GM23338 (cell line): ENCODE results near the gene AGXT. TPM values are rescaled to one million over a fixed set of nuclear protein-coding genes. Genes with fewer than 3 reads are reported as not detected.

ENCODE experiments used
- ATAC-seq: fragments of 200-7000 bp; cut with Tn5 transposase; 3 replicates; pipeline ENCODE4 v1.9.1; 2020
- DNase-seq: peaks from one replicate; pipeline ENCODE4 v3.0.0-alpha.2; 2015; ENCODE audit warnings: low spot score
- H2AFZ ChIP-seq: fragments of 200-600 bp; sonication (generic); 2 replicates; pipeline ENCODE4 v1.8.0; 2016; ENCODE audit warnings: antibody characterized with exemption, mild to moderate bottlenecking, moderate library complexity
- H3F3A ChIP-seq: fragments of 200-600 bp; sonication (generic); replicated peaks from 2 replicates; pipeline ENCODE4 v1.8.0; 2017; ENCODE audit warnings: antibody characterized with exemption, mixed run types, low read depth
- H3K27ac ChIP-seq: fragments of 200-600 bp; sonication (generic); 2 replicates; pipeline ENCODE4 v1.6.1; 2016; ENCODE audit warnings: low read depth
- H3K27me3 ChIP-seq: fragments of 200-600 bp; sonication (generic); 2 replicates; pipeline ENCODE4 v1.8.0; 2016; ENCODE audit warnings: mild to moderate bottlenecking, mixed run types, moderate library complexity; ENCODE audit not compliant: insufficient read depth
- H3K36me3 ChIP-seq: fragments of 200-600 bp; sonication (generic); 2 replicates; pipeline ENCODE4 v1.8.0; 2016; ENCODE audit warnings: mild to moderate bottlenecking; ENCODE audit not compliant: insufficient read depth
- H3K4me1 ChIP-seq: fragments of 200-600 bp; sonication (generic); 2 replicates; pipeline ENCODE4 v1.8.0; 2016; ENCODE audit warnings: mild to moderate bottlenecking, moderate library complexity; ENCODE audit not compliant: insufficient read depth
- H3K4me2 ChIP-seq: fragments of 200-600 bp; sonication (generic); 2 replicates; pipeline ENCODE4 v1.7.1; 2017; ENCODE audit warnings: mixed run types
- H3K4me3 ChIP-seq: fragments of 200-600 bp; sonication (generic); 2 replicates; pipeline ENCODE4 v1.6.1; 2016; ENCODE audit warnings: mixed run types
- H3K79me2 ChIP-seq: fragments of 200-600 bp; sonication (generic); replicated peaks from 2 replicates; pipeline ENCODE4 v1.8.0; 2017; ENCODE audit warnings: mild to moderate bottlenecking; ENCODE audit not compliant: insufficient read depth
- H3K9me2 ChIP-seq: fragments of 200-600 bp; sonication (generic); 2 replicates; pipeline ENCODE4 v1.8.0; 2017; ENCODE audit not compliant: insufficient read depth
- H4K20me1 ChIP-seq: fragments of 200-600 bp; sonication (generic); replicated peaks from 2 replicates; pipeline ENCODE4 v1.8.0; 2017; ENCODE audit warnings: mild to moderate bottlenecking; ENCODE audit not compliant: insufficient read depth
- H3K27ac Mint-ChIP-seq: 2 replicates; pipeline ENCODE4 v1.8.0; 2020; ENCODE audit warnings: inconsistent platforms, mild to moderate bottlenecking, moderate library complexity, mixed read lengths
- H3K27me3 Mint-ChIP-seq: 3 replicates; pipeline ENCODE4 v1.8.0; 2022; ENCODE audit warnings: low read depth, mild to moderate bottlenecking, moderate library complexity, mixed read lengths, inconsistent platforms; ENCODE audit not compliant: insufficient read depth, poor library complexity
- H3K36me3 Mint-ChIP-seq: 3 replicates; pipeline ENCODE4 v1.8.0; 2021; ENCODE audit warnings: low read depth, mild to moderate bottlenecking, inconsistent platforms, moderate library complexity, mixed read lengths
- H3K4me1 Mint-ChIP-seq: 3 replicates; pipeline ENCODE4 v1.8.0; 2020; ENCODE audit warnings: mild to moderate bottlenecking, inconsistent platforms, mixed read lengths
- H3K4me3 Mint-ChIP-seq: 3 replicates; pipeline ENCODE4 v1.8.0; 2021; ENCODE audit warnings: moderate library complexity, mild to moderate bottlenecking, inconsistent platforms, mixed read lengths
- H3K9me3 Mint-ChIP-seq: 3 replicates; pipeline ENCODE4 v1.8.0; 2020; ENCODE audit warnings: moderate library complexity, mild to moderate bottlenecking, inconsistent platforms, mixed read lengths
- EZH2 ChIP-seq: fragments of 200-600 bp; sonication (generic); IDR thresholded peaks from one replicate; pipeline ENCODE4 v1.8.0; 2017; ENCODE audit warnings: antibody characterized with exemption, mild to moderate bottlenecking, low read depth; ENCODE audit not compliant: unreplicated experiment
- EZH2phosphoT487 ChIP-seq: fragments of 200-600 bp; sonication (generic); IDR thresholded peaks from one replicate; pipeline ENCODE4 v1.8.1; 2018; ENCODE audit warnings: antibody characterized with exemption; ENCODE audit not compliant: unreplicated experiment
- JUNB ChIP-seq: IDR thresholded peaks from one replicate; pipeline ENCODE4 v1.6.1; 2016; ENCODE audit warnings: antibody characterized with exemption; ENCODE audit not compliant: unreplicated experiment
- NANOG ChIP-seq: IDR thresholded peaks from 2 replicates; pipeline ENCODE4 v1.6.1; 2016; ENCODE audit warnings: antibody characterized with exemption, borderline replicate concordance
- POLR2AphosphoS5 ChIP-seq: IDR thresholded peaks from 2 replicates; pipeline ENCODE4 v1.6.1; 2016; ENCODE audit warnings: antibody characterized with exemption, low read depth
- STAT1 ChIP-seq: IDR thresholded peaks from one replicate; pipeline ENCODE4 v1.6.1; 2016; ENCODE audit warnings: antibody characterized with exemption; ENCODE audit not compliant: unreplicated experiment
- ZNF114 ChIP-seq: fragments of 250-450 bp; sonication (Bioruptor Pico); IDR thresholded peaks from 2 replicates; pipeline ENCODE4 v1.5.0; 2020; ENCODE audit warnings: mild to moderate bottlenecking, moderate library complexity
- polyA plus RNA-seq: library from polyadenylated mRNA; unstranded; fragments of >200 nt; fragmentation: Nextera tagmentation; extraction: Ambion mirVana; gene quantifications from 2 replicates; pipeline ENCODE4 v1.2.1, GENCODE V29; 2016
- total RNA-seq: library from RNA; depleted of rRNA; stranded (reverse); fragments of >200 nt; shearing (Covaris generic); gene quantifications from 2 replicates; pipeline ENCODE4 v1.2.3, GENCODE V29; 2014
- TF ChIP-seq, protein P1 (sequence below), 2 experiments: fragments of 200-600 bp in 1 of 2; sonication (generic) in 1 of 2; conservative IDR thresholded peaks; 2 replicates each; pipeline versions ENCODE4 v1.5.1 to v1.6.1; 2016 to 2017; ENCODE audit warnings: antibody characterized with exemption in 2 of 2, low read depth in 2 of 2, mild to moderate bottlenecking in 2 of 2, moderate library complexity in 1 of 2
- TF ChIP-seq, protein P2 (sequence below): IDR thresholded peaks from 2 replicates; pipeline ENCODE4 v1.6.1; 2016; ENCODE audit warnings: antibody characterized with exemption
- TF ChIP-seq, protein P3 (sequence below): fragments of 250-450 bp; sonication (Bioruptor Pico); IDR thresholded peaks from 2 replicates; pipeline ENCODE4 v1.5.0; 2020; ENCODE audit warnings: mild to moderate bottlenecking, moderate library complexity
- TF ChIP-seq, protein P4 (sequence below): IDR thresholded peaks from one replicate; pipeline ENCODE4 v1.6.1; 2018; ENCODE audit warnings: antibody characterized with exemption; ENCODE audit not compliant: unreplicated experiment

AGXT gene
- total and polyA plus RNA-seq, 2 experiments from 2014 or later = not detected

DNA sequence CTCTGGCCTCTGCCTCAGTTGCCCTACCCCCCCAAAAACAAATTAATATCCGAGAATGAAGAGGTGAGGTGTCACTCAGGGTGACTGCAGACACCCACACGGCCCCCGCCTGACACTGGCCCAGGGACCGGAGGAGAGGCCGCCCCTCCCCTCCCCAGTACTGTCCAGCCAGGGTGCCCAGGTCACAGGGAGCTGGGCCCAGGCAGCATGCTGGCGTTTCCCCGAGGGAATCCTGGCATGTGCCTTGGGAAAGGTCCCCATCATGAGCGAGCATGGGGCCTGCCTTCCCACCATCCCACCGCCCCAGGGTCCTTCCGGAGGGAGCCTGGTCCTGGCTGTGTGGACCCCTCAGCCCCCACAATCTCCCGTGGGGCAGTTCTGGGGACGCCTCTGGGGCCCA is 24.3 kb downstream of the AGXT start:
- Histone ChIP-seq H3K27me3 (no peaks in the 10 kb centered on the region), H3K27ac (no peak overlapping the region), H3K36me3 (no peaks in the 10 kb centered on the region), H3K79me2 (no peaks in the 10 kb centered on the region), H3K4me1 (no peaks in the 10 kb centered on the region), H2AFZ (no peak overlapping the region), H3K9me2 (no peaks in the 10 kb centered on the region), H3K4me3 (no peak overlapping the region), H4K20me1 (no peaks in the 10 kb centered on the region), H3K4me2 (no peak overlapping the region), H3F3A (no peaks in the 10 kb centered on the region)
- DNase-seq = no peak
- Mint-ChIP-seq H3K9me3 (no peaks in the 10 kb centered on the region), H3K27me3 (peaks cover 3% of the 10 kb centered on the region), H3K4me1 (no peaks in the 10 kb centered on the region), H3K27ac (no peak overlapping the region), H3K36me3 (no peaks in the 10 kb centered on the region), H3K4me3 (no peak overlapping the region)
- no peak for ATAC-seq
- TF ChIP-seq NANOG = no peak
- TF ChIP-seq EZH2phosphoT487 = no peak
- no peak for TF ChIP-seq EZH2
- no peak for TF ChIP-seq POLR2AphosphoS5
- TF ChIP-seq, protein P1, sequence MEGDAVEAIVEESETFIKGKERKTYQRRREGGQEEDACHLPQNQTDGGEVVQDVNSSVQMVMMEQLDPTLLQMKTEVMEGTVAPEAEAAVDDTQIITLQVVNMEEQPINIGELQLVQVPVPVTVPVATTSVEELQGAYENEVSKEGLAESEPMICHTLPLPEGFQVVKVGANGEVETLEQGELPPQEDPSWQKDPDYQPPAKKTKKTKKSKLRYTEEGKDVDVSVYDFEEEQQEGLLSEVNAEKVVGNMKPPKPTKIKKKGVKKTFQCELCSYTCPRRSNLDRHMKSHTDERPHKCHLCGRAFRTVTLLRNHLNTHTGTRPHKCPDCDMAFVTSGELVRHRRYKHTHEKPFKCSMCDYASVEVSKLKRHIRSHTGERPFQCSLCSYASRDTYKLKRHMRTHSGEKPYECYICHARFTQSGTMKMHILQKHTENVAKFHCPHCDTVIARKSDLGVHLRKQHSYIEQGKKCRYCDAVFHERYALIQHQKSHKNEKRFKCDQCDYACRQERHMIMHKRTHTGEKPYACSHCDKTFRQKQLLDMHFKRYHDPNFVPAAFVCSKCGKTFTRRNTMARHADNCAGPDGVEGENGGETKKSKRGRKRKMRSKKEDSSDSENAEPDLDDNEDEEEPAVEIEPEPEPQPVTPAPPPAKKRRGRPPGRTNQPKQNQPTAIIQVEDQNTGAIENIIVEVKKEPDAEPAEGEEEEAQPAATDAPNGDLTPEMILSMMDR (conservative IDR thresholded peaks at IDR 0.05; ENCODE audit: low read depth in 2 of 2) = no peak
- TF ChIP-seq STAT1 = no peak
- no peak for TF ChIP-seq ZNF114
- TF ChIP-seq, protein P2, sequence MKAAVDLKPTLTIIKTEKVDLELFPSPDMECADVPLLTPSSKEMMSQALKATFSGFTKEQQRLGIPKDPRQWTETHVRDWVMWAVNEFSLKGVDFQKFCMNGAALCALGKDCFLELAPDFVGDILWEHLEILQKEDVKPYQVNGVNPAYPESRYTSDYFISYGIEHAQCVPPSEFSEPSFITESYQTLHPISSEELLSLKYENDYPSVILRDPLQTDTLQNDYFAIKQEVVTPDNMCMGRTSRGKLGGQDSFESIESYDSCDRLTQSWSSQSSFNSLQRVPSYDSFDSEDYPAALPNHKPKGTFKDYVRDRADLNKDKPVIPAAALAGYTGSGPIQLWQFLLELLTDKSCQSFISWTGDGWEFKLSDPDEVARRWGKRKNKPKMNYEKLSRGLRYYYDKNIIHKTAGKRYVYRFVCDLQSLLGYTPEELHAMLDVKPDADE = no peak
- TF ChIP-seq JUNB = no peak
- TF ChIP-seq, protein P3, sequence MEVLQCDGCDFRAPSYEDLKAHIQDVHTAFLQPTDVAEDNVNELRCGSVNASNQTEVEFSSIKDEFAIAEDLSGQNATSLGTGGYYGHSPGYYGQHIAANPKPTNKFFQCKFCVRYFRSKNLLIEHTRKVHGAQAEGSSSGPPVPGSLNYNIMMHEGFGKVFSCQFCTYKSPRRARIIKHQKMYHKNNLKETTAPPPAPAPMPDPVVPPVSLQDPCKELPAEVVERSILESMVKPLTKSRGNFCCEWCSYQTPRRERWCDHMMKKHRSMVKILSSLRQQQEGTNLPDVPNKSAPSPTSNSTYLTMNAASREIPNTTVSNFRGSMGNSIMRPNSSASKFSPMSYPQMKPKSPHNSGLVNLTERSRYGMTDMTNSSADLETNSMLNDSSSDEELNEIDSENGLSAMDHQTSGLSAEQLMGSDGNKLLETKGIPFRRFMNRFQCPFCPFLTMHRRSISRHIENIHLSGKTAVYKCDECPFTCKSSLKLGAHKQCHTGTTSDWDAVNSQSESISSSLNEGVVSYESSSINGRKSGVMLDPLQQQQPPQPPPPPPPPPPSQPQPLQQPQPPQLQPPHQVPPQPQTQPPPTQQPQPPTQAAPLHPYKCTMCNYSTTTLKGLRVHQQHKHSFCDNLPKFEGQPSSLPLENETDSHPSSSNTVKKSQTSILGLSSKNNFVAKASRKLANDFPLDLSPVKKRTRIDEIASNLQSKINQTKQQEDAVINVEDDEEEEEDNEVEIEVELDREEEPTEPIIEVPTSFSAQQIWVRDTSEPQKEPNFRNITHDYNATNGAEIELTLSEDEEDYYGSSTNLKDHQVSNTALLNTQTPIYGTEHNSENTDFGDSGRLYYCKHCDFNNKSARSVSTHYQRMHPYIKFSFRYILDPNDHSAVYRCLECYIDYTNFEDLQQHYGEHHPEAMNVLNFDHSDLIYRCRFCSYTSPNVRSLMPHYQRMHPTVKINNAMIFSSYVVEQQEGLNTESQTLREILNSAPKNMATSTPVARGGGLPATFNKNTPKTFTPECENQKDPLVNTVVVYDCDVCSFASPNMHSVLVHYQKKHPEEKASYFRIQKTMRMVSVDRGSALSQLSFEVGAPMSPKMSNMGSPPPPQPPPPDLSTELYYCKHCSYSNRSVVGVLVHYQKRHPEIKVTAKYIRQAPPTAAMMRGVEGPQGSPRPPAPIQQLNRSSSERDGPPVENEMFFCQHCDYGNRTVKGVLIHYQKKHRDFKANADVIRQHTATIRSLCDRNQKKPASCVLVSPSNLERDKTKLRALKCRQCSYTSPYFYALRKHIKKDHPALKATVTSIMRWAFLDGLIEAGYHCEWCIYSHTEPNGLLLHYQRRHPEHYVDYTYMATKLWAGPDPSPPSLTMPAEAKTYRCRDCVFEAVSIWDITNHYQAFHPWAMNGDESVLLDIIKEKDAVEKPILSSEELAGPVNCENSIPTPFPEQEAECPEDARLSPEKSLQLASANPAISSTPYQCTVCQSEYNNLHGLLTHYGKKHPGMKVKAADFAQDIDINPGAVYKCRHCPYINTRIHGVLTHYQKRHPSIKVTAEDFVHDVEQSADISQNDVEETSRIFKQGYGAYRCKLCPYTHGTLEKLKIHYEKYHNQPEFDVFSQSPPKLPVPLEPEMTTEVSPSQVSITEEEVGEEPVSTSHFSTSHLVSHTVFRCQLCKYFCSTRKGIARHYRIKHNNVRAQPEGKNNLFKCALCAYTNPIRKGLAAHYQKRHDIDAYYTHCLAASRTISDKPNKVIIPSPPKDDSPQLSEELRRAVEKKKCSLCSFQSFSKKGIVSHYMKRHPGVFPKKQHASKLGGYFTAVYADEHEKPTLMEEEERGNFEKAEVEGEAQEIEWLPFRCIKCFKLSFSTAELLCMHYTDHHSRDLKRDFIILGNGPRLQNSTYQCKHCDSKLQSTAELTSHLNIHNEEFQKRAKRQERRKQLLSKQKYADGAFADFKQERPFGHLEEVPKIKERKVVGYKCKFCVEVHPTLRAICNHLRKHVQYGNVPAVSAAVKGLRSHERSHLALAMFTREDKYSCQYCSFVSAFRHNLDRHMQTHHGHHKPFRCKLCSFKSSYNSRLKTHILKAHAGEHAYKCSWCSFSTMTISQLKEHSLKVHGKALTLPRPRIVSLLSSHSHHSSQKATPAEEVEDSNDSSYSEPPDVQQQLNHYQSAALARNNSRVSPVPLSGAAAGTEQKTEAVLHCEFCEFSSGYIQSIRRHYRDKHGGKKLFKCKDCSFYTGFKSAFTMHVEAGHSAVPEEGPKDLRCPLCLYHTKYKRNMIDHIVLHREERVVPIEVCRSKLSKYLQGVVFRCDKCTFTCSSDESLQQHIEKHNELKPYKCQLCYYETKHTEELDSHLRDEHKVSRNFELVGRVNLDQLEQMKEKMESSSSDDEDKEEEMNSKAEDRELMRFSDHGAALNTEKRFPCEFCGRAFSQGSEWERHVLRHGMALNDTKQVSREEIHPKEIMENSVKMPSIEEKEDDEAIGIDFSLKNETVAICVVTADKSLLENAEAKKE (CRISPR knock-in tag) = no peak
- TF ChIP-seq, protein P4, sequence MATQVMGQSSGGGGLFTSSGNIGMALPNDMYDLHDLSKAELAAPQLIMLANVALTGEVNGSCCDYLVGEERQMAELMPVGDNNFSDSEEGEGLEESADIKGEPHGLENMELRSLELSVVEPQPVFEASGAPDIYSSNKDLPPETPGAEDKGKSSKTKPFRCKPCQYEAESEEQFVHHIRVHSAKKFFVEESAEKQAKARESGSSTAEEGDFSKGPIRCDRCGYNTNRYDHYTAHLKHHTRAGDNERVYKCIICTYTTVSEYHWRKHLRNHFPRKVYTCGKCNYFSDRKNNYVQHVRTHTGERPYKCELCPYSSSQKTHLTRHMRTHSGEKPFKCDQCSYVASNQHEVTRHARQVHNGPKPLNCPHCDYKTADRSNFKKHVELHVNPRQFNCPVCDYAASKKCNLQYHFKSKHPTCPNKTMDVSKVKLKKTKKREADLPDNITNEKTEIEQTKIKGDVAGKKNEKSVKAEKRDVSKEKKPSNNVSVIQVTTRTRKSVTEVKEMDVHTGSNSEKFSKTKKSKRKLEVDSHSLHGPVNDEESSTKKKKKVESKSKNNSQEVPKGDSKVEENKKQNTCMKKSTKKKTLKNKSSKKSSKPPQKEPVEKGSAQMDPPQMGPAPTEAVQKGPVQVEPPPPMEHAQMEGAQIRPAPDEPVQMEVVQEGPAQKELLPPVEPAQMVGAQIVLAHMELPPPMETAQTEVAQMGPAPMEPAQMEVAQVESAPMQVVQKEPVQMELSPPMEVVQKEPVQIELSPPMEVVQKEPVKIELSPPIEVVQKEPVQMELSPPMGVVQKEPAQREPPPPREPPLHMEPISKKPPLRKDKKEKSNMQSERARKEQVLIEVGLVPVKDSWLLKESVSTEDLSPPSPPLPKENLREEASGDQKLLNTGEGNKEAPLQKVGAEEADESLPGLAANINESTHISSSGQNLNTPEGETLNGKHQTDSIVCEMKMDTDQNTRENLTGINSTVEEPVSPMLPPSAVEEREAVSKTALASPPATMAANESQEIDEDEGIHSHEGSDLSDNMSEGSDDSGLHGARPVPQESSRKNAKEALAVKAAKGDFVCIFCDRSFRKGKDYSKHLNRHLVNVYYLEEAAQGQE = no peak
